Esophagus squamous epithelium (tissue), 4 donors: ENCODE measurements around the gene MBD3.

Source experiments
- CTCF ChIP-seq, 6 experiments: fragments of 450-650 bp in 4 of 6; fragments of 200-600 bp in 2 of 6; sonication (generic) in 2 of 6; IDR thresholded peaks; one replicate each; pipeline ENCODE4 v1.5.1; 2016 to 2019; ENCODE audit warnings: antibody characterized with exemption in 6 of 6, mild to moderate bottlenecking in 4 of 6, moderate library complexity in 4 of 6
- POLR2A ChIP-seq, 4 donors: fragments of 450-650 bp; IDR thresholded peaks; one replicate each; pipeline ENCODE4 v1.6.1; 2017; ENCODE audit warnings: antibody characterized with exemption in 4 of 4, mild to moderate bottlenecking in 4 of 4, moderate library complexity in 3 of 4

- TF ChIP-seq CTCF (IDR thresholded peaks at IDR 0.05) (no peak), POLR2A (IDR thresholded peaks at IDR 0.05) (no peak)
These were observed 59.0 kb downstream of the MBD3 start for GRCh38 chr19:1533510-1534150.
